Measurements from ENCODE around the gene PCGF3.

GRCh38 chr4:803884-804283, 98.3 kb downstream of the PCGF3 start:
- no peak for TF ChIP-seq CTCF (IDR thresholded peaks at IDR 0.05)
- TF ChIP-seq POLR2A (IDR thresholded peaks at IDR 0.05): no peak

Measured in testis (tissue), 2 donors.